HL-60/S4 treated with retinoic acid at 250 ng/mL for 4 days and 3 days (cell line): ENCODE measurements around the gene PCSK2.

Experiments
- in situ Hi-C: fragments of 300-500 bp; cut with MboI; formaldehyde crosslinking; loops from 2 replicates; pipeline ENCODE4 v1.7.0; 2022; ENCODE audit warnings: low sequenced_read_pairs

The PCSK2 gene

GRCh38 chr20:17236766-17237165 is 9.9 kb downstream of the PCSK2 start:
- in situ Hi-C loops: no loop called here

GRCh38 chr20:17248224-17248623 is 21.4 kb downstream of the PCSK2 start:
- in situ Hi-C loops: no loop called here

- in situ Hi-C loops: no loop called here
Observed at GRCh38 chr20:17262786-17263185, 35.9 kb downstream of the PCSK2 start.

- in situ Hi-C loops: no loop called here
Observed at GRCh38 chr20:17273717-17274116, 46.9 kb downstream of the PCSK2 start.

- in situ Hi-C loops: no loop called here
Observed at GRCh38 chr20:17276101-17276500, 49.3 kb downstream of the PCSK2 start.

GRCh38 chr20:17281478-17281877 is 54.6 kb downstream of the PCSK2 start:
- in situ Hi-C loops: no loop called here

- in situ Hi-C loops: no loop called here
Observed at GRCh38 chr20:17282501-17282900, 55.7 kb downstream of the PCSK2 start.

- in situ Hi-C loops: no loop called here
Observed at GRCh38 chr20:17287503-17287902, 60.7 kb downstream of the PCSK2 start.

- in situ Hi-C loops: no loop called here
Observed at GRCh38 chr20:17287998-17288397, 61.2 kb downstream of the PCSK2 start.

- in situ Hi-C loops: no loop called here
Observed at GRCh38 chr20:17295151-17295726, 68.4 kb downstream of the PCSK2 start.

GRCh38 chr20:17295991-17296390 is 69.2 kb downstream of the PCSK2 start:
- in situ Hi-C loops: no loop called here

GRCh38 chr20:17298171-17298570 is 71.3 kb downstream of the PCSK2 start:
- in situ Hi-C loops: no loop called here

GRCh38 chr20:17298751-17299150 is 71.9 kb downstream of the PCSK2 start:
- in situ Hi-C loops: no loop called here

- in situ Hi-C loops: no loop called here
Observed at GRCh38 chr20:17300113-17300512, 73.3 kb downstream of the PCSK2 start.

- in situ Hi-C loops: no loop called here
Observed at GRCh38 chr20:17304774-17305173, 77.9 kb downstream of the PCSK2 start.

GRCh38 chr20:17306427-17306826 is 79.6 kb downstream of the PCSK2 start:
- in situ Hi-C loops: no loop called here

- in situ Hi-C loops: no loop called here
Observed at GRCh38 chr20:17314264-17314663, 87.4 kb downstream of the PCSK2 start.

GRCh38 chr20:17315407-17316231 is 88.8 kb downstream of the PCSK2 start:
- in situ Hi-C loops: no loop called here

- in situ Hi-C loops: no loop called here
Observed at GRCh38 chr20:17316316-17317038, 89.6 kb downstream of the PCSK2 start.

- in situ Hi-C loops: no loop called here
Observed at GRCh38 chr20:17317341-17317740, 90.5 kb downstream of the PCSK2 start.

GRCh38 chr20:17320456-17320855 is 93.6 kb downstream of the PCSK2 start:
- in situ Hi-C loops: no loop called here

GRCh38 chr20:17326096-17326495 is 99.3 kb downstream of the PCSK2 start:
- in situ Hi-C loops: no loop called here
